Right forelimb (tissue), 1 donor: ENCODE data around the gene MRPS18A.

Experiments
- DNase-seq: peaks from one replicate; pipeline ENCODE4 v3.0.0-alpha.2; 2018

The MRPS18A gene

DNA sequence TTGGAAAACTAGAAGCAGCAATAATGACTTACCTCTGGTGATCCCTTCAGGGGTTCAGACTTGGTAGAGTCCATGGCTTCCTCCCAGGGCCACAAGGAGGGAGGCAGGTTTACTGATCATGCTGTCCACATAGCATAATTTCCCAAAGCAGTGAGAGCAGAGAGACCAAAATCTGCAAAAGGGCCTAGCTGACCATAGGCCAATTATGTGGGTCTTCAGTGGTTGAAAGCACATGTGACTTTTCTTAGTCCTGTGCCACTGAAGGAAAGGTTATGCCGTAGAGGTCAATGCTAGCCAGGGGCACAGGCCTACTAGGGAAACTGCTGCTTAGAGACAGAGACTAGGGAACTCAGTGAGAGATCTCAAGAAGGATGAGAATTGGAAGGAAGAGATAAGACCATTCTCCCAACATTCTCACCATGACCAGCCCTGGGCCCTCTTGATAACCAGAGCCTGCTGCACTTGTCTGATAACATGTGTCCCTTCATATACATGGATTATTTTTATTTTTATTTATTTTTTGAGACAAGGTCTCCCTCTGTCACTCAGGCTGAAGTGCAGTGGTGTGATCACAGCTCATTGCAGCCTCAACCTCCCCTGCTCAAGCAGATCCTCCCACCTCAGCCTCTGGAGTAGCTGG is 56.5 kb downstream of the MRPS18A start:
- no peak for DNase-seq

GRCh38 chr6:43629505-43630300 is 57.9 kb downstream of the MRPS18A start:
- DNase-seq: peak; percentile 99

- peak; percentile 99 for DNase-seq
These were observed 58.5 kb downstream of the MRPS18A start, which contains the start of gene GTPBP2 for GRCh38 chr6:43629104-43629504. Gene GTPBP2 (minus strand): TSS chr6:43629264. CDS start chr6:43629162, 102 bp downstream.

DNA sequence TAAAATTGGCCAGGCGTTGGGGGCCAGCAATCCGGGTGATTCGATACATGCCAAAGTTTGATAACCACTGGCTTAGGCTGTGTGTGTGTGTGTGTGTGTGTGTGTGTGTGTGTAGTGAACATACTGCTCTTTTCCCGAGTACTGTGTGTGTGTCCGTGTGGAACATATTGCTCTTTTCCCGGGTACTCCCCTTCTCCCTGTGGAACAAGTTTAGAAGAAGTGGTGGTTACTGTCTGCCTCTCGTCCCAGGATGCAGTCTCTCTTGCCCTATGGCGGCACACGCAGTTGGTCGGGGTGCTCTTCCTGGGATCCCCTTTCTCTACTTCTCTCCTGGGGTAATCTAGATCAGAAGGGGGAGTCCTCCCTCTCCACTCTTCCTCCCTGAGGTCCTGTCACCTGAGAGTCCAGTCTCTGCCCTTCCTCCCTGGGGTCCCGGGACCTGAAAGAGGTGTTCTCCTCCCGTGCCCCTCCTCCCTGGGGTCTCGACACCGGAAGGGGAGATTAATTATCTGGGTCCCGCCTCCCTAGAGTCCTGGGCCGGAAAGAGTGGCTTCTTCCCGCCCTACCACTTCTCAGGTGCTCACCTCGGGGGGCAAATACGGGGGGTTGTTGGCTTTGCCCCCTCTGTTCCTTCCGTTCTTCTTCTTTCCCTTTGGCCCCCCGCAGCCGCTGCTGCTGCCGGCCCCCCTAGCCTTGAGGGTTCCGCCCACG is 59.0 kb downstream of the MRPS18A start:
- peak; percentile 63 for DNase-seq

DNA sequence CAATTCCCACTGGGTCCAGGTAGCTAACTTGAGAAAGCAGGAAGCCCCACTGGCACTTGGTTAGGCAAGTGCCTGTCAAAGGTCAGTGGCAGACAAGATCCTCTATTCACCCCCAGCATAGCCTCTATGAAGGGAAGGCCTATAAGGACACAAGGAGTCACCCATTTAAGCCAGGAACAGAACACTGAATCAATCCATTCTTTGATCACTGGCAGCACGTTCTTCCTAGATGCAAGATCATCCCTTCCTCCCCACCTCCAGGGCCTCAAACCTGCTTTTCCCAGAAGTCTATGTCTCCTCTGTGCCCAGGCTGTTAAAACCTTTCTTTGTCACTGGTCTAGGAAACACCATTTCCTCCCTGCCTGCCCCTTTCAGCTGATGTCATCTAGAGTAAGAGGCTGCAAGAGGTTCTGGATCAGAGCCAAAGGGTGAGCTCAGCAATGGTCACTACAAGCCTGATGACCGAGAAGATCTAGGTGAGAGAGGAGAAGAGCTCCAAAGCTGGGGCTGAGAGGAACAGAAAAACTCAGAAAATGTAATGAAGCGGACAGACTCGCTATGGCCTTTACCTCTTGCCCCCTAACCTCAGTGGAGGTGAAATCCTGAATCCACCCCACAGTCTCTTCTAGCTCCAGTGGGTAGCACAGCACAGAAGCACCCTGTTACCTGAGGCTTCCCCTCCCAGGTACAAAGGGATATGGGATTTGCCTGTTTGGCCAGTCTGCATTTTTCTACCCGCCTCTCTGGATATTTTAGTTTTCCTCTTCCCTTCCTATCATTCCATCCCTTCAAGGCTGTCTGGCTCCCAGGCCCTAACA is 60.4 kb downstream of the MRPS18A start:
- peak; percentile 53 for DNase-seq

DNA sequence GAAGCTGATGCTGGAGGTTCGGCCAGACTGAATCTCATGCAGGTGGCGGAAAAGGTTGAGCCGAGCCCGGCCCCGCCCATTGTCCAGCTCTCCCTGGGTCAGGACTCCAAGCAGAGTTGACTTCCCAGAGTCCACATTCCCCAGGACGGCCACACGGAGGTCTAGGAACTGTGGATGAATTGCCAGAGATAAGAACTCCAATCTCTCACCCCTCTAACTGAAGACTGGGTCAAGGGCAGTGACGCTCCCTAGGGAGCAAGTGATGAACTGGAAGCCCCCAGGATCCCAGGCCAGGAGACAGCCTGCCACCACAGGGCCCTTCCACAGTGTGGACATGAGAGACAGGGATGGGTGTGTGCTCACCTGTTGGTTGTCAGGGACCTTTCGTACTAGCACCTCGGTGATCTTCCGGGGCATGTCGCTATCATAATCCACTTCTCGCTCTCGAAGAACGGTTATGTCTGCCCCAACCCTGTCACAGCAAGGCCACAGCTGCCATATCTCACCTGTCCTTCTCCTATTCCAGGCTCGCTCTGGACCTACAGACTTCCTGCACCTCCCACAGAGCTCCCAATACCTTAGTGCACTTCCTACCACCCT is 62.1 kb downstream of the MRPS18A start:
- no peak for DNase-seq

DNA sequence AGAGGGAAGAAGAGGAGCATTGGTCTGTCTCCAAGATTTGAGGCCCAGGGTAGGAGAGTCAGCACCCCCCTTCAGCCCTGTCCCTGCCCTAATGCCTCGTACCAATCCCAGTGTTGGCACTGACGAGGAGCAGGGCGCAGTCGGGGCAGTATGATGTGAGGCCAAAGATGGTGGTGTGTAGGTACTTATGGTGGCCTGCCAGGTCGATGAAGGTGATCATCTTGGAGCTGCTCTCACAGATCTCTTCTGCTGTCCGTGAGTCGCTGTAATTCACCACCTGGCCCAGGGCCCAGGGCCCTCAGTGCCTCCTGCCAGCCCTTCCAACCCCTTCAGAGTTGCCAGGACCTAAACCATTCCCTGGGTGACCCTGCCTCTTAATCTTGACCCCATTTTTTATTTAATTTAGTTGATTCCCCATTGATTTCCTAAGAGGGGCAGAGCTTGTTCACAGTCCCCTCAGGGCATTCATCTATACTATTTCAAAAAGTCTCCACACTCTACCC is 62.8 kb downstream of the MRPS18A start:
- DNase-seq: no peak

DNA sequence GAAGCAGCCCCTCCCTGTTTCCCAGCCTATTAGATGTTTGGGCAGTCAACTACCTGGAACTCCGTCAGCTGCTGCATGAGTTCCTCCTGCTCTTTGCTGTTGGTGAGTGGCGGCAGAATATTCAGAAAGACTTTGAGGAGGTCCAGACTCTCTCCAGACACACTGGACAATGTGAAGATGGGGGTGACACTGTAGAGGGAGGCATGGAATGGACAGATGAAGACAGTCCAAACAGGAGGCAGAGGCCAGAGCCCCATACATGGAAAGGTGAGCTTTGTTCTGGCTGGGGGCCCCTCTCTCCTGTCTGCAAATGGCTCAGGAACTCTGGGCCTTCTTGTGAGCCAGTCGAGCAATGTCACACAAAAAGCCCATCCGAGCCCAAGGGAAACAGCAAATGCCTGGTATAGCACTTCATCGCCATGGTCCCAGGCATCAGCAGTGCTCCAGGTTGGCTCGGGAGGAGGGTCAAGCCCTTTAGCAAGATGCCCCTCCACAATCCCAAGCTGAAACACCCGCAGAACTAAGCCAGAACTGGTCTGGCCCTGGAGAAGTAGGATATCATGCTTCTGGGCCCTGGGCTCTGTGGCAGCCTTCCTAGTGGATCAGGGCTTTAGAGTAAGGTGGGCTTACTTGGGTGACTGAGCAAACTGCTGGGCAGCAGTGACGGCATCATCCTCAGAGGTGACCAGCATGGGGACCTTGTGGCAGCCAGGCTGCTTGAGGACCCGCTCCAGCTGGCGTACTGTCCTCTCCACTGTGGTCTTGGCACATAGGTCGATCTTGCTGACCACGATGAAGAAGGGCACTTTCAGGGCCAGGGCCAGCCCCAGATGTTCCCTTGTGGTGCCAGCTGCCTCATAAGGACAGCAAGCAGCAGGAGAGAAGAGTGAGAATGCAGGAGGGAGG is 63.5 kb downstream of the MRPS18A start:
- DNase-seq: peak; percentile 35

DNA sequence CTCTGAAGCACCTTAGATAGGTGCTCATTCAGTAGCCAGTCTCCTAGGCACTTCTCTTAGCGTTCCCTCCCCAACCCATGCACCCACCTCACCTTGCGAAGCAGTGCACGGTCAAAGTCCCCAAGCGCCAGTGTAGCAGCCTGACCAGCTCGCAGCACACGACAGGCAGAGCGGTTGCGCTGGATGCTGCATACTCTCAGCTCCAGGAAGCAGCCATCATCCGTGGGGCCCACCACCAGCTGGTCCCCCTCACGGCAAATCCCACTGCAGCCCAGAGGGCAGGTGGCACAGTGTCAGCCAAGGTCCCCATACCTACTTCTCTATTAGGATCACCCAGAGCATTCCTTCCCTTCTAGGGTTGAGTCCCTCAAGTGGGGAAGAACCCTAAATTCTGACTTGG is 65.0 kb downstream of the MRPS18A start:
- no peak for DNase-seq

DNA sequence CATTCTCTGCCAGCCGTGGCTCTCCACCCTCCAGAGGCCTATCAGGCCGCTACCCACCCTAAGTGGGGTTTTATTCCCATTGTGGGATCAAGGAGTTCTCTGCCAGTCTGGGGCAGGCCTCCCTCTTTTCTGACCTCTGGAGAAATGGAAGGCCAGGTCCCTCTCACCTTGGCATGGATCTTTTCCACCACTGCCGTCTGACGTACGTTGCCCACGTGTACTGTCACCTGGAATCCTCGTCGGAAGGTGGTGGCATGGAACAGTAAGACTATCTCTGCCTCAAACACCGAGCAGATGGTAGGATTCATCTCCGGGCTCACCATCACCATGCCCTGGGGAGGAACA is 65.8 kb downstream of the MRPS18A start:
- DNase-seq: no peak
